Right lobe of liver (tissue), 6 donors: ENCODE measurements around the gene RANBP17. TPM values are rescaled to one million over a fixed set of nuclear protein-coding genes. Genes with fewer than 3 reads are reported as not detected.

ENCODE experiments used
- ATAC-seq, 4 donors: fragments of 200-7000 bp; cut with Tn5 transposase; one replicate each; pipeline ENCODE4 v1.9.1; 2020; ENCODE audit warnings: mild to moderate bottlenecking in 4 of 4, moderate library complexity in 4 of 4
- DNase-seq, 3 donors: peaks; one replicate each; pipeline ENCODE4 v3.0.0-alpha.2; 2020
- H3K27ac ChIP-seq, 3 donors: fragments of 200-600 bp; one replicate each; pipeline ENCODE4 v1.8.0; 2022
- H3K27me3 ChIP-seq, 2 donors: fragments of 200-600 bp; one replicate each; pipeline ENCODE4 v1.8.0; 2022
- H3K36me3 ChIP-seq, 4 donors: fragments of 200-600 bp; sonication (generic) in 1 of 4; one replicate each; pipeline versions ENCODE4 v1.5.1 to v1.8.0; 2017 to 2022; ENCODE audit warnings: control low read depth in 1 of 4
- H3K4me1 ChIP-seq, 4 donors: fragments of 200-600 bp; sonication (generic) in 1 of 4; one replicate each; pipeline versions ENCODE4 v1.5.1 to v1.8.0; 2017 to 2022; ENCODE audit warnings: control low read depth in 1 of 4
- H3K4me3 ChIP-seq, 3 donors: fragments of 200-600 bp; one replicate each; pipeline ENCODE4 v1.8.0; 2022
- H3K9me3 ChIP-seq, 4 donors: fragments of 200-600 bp; sonication (generic) in 1 of 4; one replicate each; pipeline versions ENCODE4 v1.5.1 to v1.8.0; 2017 to 2022; ENCODE audit warnings: control low read depth in 1 of 4
- CTCF ChIP-seq, 4 donors: fragments of 200-600 bp in 3 of 4; fragments of 450-650 bp in 1 of 4; IDR thresholded peaks; one replicate each; pipeline versions ENCODE4 v1.5.1 to v1.8.0; 2016 to 2022; ENCODE audit warnings: antibody characterized with exemption in 4 of 4, mild to moderate bottlenecking in 2 of 4
- POLR2A ChIP-seq: fragments of 450-650 bp; IDR thresholded peaks from one replicate; pipeline ENCODE4 v1.6.1; 2017; ENCODE audit warnings: antibody characterized with exemption, mild to moderate bottlenecking
- WGBS: methylation state at CpG from one replicate; pipeline ENCODE4 v1.1.6; 2018; ENCODE audit warnings: low coverage, low lambda C conversion rate; ENCODE audit not compliant: insufficient coverage; ENCODE audit errors: missing lambda C conversion rate; 5-methylcytosine and 5-hydroxymethylcytosine counted together
- intact Hi-C, 2 donors: fragments of 100-400 bp; cut with DNase I; formaldehyde crosslinking; loops; one replicate each; pipeline versions ENCODE4 v1.11.2 to v1.14.1; 2022
- total RNA-seq, 6 experiments: library from RNA; depleted of rRNA in 2 of 6; stranded (reverse); fragments of >200 nt in 2 of 6; fragmentation: NEBNext Ultra II Directional in 3 of 6; extraction: Animal tissue kit (Norgen Biotek cat#: 25700) in 3 of 6; gene quantifications; one replicate each; pipeline versions ENCODE4 v1.1.0 to v1.2.4, GENCODE V29; 2016 to 2023
- donor health status: DM: no; HTN: yes; CAD: no.
- donor health status: DM: no; HTN: no; CAD: no.
- donor health status: DM: no; HTN: no; CAD: no.
- donor health status: DM: no; HTN: yes; CAD: no.
- donor health status: DM: no; HTN: yes; CAD: no.

RANBP17 gene
- total RNA-seq, 6 experiments from 2014 or later = 1.5 to 5.7 (median 4.7) TPM

GRCh38 chr5:171337210-171337569 lies 475.4 kb downstream of the RANBP17 start:
- Histone ChIP-seq H3K4me1 (no peaks in the 10 kb centered on the region), H3K36me3 (no peaks in the 10 kb centered on the region), H3K9me3 (no peaks in the 10 kb centered on the region), H3K4me3 (peak overlapping the region in 2 of 3 donors; percentile 20 to 23), H3K27ac (no peak overlapping the region), H3K27me3 (peaks cover 0 to 3% of the 10 kb centered on the region in 2 donors)
- DNase-seq (no peak), ATAC-seq (no peak)
- TF ChIP-seq CTCF (IDR thresholded peaks at IDR 0.05) = no peak
- no peak for TF ChIP-seq POLR2A
- WGBS = 21% methylated on average over 11 of the region's 11 CpGs
- intact Hi-C loops = loop anchor here in 1 of 2 donors (10.0 kb wide), 1 partner anchor 132 kb away; no protein-coding TSS in a partner anchor

GRCh38 chr5:171340042-171340441 lies 478.2 kb downstream of the RANBP17 start:
- Histone ChIP-seq H3K36me3 (no peaks in the 10 kb centered on the region), H3K4me3 (no peak overlapping the region), H3K27me3 (peaks cover 0 to 3% of the 10 kb centered on the region in 2 donors), H3K4me1 (no peaks in the 10 kb centered on the region), H3K9me3 (no peaks in the 10 kb centered on the region), H3K27ac (no peak overlapping the region)
- no peak for TF ChIP-seq POLR2A
- ATAC-seq (no peak), DNase-seq (no peak)
- intact Hi-C loops = loop anchor here in 1 of 2 donors (10.0 kb wide), 1 partner anchor 595 kb away; no protein-coding TSS in a partner anchor

GRCh38 chr5:171340491-171340890 lies 478.7 kb downstream of the RANBP17 start:
- TF ChIP-seq POLR2A (no peak), CTCF (IDR thresholded peaks at IDR 0.05) (no peak)
- ATAC-seq = no peak
- WGBS = 38% methylated on average over 6 of the region's 6 CpGs

GRCh38 chr5:171342362-171343111 lies 480.7 kb downstream of the RANBP17 start:
- DNase-seq (peak in 1 of 3 donors; percentile 51), ATAC-seq (peak; percentile 82 to 90 (median 84))
- WGBS = 48% methylated on average over 11 of the region's 17 CpGs
- H3K4me1 ChIP-seq = no peaks in the 10 kb centered on the region
- no peaks in the 10 kb centered on the region for H3K27me3 ChIP-seq
- H3K9me3 ChIP-seq = no peaks in the 10 kb centered on the region
- no peaks in the 10 kb centered on the region for H3K36me3 ChIP-seq
- TF ChIP-seq CTCF (IDR thresholded peaks at IDR 0.05) (peak; percentile 61 to 65 (median 62)), POLR2A (no peak)
- intact Hi-C loops = loop anchor here in 1 of 2 donors (10.0 kb wide), 1 partner anchor 598 kb away; no protein-coding TSS in a partner anchor
- H3K27ac ChIP-seq = no peak overlapping the region
- H3K4me3 ChIP-seq = no peak overlapping the region

More at GRCh38 chr5:171340491-171340890, 478.7 kb downstream of the RANBP17 start:
- Histone ChIP-seq H3K4me3 (no peak overlapping the region), H3K9me3 (no peaks in the 10 kb centered on the region), H3K4me1 (no peaks in the 10 kb centered on the region), H3K27me3 (peaks cover 0 to 3% of the 10 kb centered on the region in 2 donors), H3K36me3 (no peaks in the 10 kb centered on the region), H3K27ac (no peak overlapping the region)
- DNase-seq = no peak
- intact Hi-C loops = loop anchor here in 1 of 2 donors (10.0 kb wide), 1 partner anchor 596 kb away; no protein-coding TSS in a partner anchor

GRCh38 chr5:171344936-171345608 lies 483.3 kb downstream of the RANBP17 start:
- no peaks in the 10 kb centered on the region for H3K36me3 ChIP-seq
- 92% methylated on average over 19 of the region's 19 CpGs for WGBS
- H3K4me3 ChIP-seq = no peak overlapping the region
- TF ChIP-seq CTCF (IDR thresholded peaks at IDR 0.05) (no peak), POLR2A (no peak)
- intact Hi-C loops = loop anchor here in 1 of 2 donors (10.0 kb wide), 1 partner anchor 600 kb away; no protein-coding TSS in a partner anchor
- DNase-seq (no peak), ATAC-seq (no peak)
- no peak overlapping the region for H3K27ac ChIP-seq
- no peaks in the 10 kb centered on the region for H3K4me1 ChIP-seq
- no peaks in the 10 kb centered on the region for H3K9me3 ChIP-seq
- no peaks in the 10 kb centered on the region for H3K27me3 ChIP-seq
